ENCODE measurements around the gene ABTB1.

- TF ChIP-seq, protein P1, sequence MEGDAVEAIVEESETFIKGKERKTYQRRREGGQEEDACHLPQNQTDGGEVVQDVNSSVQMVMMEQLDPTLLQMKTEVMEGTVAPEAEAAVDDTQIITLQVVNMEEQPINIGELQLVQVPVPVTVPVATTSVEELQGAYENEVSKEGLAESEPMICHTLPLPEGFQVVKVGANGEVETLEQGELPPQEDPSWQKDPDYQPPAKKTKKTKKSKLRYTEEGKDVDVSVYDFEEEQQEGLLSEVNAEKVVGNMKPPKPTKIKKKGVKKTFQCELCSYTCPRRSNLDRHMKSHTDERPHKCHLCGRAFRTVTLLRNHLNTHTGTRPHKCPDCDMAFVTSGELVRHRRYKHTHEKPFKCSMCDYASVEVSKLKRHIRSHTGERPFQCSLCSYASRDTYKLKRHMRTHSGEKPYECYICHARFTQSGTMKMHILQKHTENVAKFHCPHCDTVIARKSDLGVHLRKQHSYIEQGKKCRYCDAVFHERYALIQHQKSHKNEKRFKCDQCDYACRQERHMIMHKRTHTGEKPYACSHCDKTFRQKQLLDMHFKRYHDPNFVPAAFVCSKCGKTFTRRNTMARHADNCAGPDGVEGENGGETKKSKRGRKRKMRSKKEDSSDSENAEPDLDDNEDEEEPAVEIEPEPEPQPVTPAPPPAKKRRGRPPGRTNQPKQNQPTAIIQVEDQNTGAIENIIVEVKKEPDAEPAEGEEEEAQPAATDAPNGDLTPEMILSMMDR (IDR thresholded peaks at IDR 0.05): peak; percentile 25 to 45 (median 31)
- TF ChIP-seq POLR2A (IDR thresholded peaks at IDR 0.05): no peak
Observed at GRCh38 chr3:127690823-127691452, 18.2 kb downstream of the ABTB1 start.

Measured in right lobe of liver (tissue), 4 donors.